Measurements from ENCODE around the gene TMEFF2. TPM values are rescaled to one million over a fixed set of nuclear protein-coding genes. Genes with fewer than 3 reads are reported as not detected.

The TMEFF2 gene
- total and polyA plus RNA-seq, 2 experiments from 2014 or later: 1.7 to 2.2 TPM

DNA sequence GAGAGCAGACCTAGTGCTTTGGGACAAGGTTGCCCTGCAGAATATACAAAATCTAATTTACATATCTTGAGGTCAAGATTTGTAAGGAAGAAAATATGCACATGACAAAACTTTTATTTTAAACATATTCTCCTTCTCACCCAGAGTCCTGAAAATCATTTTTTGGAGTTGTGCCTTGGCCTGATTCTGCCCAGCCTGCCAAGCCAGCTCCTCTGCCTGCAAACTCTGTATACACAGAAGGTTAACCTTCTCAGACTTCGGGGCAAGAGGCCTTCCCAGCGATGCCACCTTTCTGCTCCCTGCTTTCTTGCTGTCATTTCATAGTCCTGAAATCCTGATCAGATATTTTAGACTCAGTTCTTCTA, 252.0 kb downstream of the TMEFF2 start:
- H3K27me3 Mint-ChIP-seq (ENCODE audit: insufficient read depth, low read depth, poor library complexity): no peaks in the 10 kb centered on the region
- no peak overlapping the region for H3K27ac Mint-ChIP-seq
- peaks cover 14% of the 10 kb centered on the region; the same call in 2 of the 3 replicates for H3K4me1 Mint-ChIP-seq
- H3K4me1 ChIP-seq (ENCODE audit: insufficient read depth): peaks cover 8% of the 10 kb centered on the region; the same call in 1 of the 2 replicates
- no peaks in the 10 kb centered on the region for H4K20me1 ChIP-seq (replicated peaks; ENCODE audit: insufficient read depth)
- TF ChIP-seq ZNF331 (CRISPR knock-in tag; IDR thresholded peaks at IDR 0.05; ENCODE audit: low read depth) (no peak), EZH2 (IDR thresholded peaks at IDR 0.05; ENCODE audit: low read depth, unreplicated experiment) (no peak), NANOG (IDR thresholded peaks at IDR 0.05; ENCODE audit: borderline replicate concordance) (no peak), EZH2phosphoT487 (IDR thresholded peaks at IDR 0.05; ENCODE audit: unreplicated experiment) (no peak), ZNF114 (CRISPR knock-in tag; IDR thresholded peaks at IDR 0.05) (no peak), CREB1 (CRISPR knock-in tag; IDR thresholded peaks at IDR 0.05; ENCODE audit: low read depth) (no peak), REST (IDR thresholded peaks at IDR 0.05; ENCODE audit: unreplicated experiment) (no peak), CTCF (conservative IDR thresholded peaks at IDR 0.05; ENCODE audit: low read depth in 2 of 2) (no peak), STAT1 (IDR thresholded peaks at IDR 0.05; ENCODE audit: unreplicated experiment) (no peak), JUNB (IDR thresholded peaks at IDR 0.05; ENCODE audit: unreplicated experiment) (no peak)
- TF ChIP-seq, protein P1, sequence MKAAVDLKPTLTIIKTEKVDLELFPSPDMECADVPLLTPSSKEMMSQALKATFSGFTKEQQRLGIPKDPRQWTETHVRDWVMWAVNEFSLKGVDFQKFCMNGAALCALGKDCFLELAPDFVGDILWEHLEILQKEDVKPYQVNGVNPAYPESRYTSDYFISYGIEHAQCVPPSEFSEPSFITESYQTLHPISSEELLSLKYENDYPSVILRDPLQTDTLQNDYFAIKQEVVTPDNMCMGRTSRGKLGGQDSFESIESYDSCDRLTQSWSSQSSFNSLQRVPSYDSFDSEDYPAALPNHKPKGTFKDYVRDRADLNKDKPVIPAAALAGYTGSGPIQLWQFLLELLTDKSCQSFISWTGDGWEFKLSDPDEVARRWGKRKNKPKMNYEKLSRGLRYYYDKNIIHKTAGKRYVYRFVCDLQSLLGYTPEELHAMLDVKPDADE (IDR thresholded peaks at IDR 0.05): no peak
- TF ChIP-seq, protein P2, sequence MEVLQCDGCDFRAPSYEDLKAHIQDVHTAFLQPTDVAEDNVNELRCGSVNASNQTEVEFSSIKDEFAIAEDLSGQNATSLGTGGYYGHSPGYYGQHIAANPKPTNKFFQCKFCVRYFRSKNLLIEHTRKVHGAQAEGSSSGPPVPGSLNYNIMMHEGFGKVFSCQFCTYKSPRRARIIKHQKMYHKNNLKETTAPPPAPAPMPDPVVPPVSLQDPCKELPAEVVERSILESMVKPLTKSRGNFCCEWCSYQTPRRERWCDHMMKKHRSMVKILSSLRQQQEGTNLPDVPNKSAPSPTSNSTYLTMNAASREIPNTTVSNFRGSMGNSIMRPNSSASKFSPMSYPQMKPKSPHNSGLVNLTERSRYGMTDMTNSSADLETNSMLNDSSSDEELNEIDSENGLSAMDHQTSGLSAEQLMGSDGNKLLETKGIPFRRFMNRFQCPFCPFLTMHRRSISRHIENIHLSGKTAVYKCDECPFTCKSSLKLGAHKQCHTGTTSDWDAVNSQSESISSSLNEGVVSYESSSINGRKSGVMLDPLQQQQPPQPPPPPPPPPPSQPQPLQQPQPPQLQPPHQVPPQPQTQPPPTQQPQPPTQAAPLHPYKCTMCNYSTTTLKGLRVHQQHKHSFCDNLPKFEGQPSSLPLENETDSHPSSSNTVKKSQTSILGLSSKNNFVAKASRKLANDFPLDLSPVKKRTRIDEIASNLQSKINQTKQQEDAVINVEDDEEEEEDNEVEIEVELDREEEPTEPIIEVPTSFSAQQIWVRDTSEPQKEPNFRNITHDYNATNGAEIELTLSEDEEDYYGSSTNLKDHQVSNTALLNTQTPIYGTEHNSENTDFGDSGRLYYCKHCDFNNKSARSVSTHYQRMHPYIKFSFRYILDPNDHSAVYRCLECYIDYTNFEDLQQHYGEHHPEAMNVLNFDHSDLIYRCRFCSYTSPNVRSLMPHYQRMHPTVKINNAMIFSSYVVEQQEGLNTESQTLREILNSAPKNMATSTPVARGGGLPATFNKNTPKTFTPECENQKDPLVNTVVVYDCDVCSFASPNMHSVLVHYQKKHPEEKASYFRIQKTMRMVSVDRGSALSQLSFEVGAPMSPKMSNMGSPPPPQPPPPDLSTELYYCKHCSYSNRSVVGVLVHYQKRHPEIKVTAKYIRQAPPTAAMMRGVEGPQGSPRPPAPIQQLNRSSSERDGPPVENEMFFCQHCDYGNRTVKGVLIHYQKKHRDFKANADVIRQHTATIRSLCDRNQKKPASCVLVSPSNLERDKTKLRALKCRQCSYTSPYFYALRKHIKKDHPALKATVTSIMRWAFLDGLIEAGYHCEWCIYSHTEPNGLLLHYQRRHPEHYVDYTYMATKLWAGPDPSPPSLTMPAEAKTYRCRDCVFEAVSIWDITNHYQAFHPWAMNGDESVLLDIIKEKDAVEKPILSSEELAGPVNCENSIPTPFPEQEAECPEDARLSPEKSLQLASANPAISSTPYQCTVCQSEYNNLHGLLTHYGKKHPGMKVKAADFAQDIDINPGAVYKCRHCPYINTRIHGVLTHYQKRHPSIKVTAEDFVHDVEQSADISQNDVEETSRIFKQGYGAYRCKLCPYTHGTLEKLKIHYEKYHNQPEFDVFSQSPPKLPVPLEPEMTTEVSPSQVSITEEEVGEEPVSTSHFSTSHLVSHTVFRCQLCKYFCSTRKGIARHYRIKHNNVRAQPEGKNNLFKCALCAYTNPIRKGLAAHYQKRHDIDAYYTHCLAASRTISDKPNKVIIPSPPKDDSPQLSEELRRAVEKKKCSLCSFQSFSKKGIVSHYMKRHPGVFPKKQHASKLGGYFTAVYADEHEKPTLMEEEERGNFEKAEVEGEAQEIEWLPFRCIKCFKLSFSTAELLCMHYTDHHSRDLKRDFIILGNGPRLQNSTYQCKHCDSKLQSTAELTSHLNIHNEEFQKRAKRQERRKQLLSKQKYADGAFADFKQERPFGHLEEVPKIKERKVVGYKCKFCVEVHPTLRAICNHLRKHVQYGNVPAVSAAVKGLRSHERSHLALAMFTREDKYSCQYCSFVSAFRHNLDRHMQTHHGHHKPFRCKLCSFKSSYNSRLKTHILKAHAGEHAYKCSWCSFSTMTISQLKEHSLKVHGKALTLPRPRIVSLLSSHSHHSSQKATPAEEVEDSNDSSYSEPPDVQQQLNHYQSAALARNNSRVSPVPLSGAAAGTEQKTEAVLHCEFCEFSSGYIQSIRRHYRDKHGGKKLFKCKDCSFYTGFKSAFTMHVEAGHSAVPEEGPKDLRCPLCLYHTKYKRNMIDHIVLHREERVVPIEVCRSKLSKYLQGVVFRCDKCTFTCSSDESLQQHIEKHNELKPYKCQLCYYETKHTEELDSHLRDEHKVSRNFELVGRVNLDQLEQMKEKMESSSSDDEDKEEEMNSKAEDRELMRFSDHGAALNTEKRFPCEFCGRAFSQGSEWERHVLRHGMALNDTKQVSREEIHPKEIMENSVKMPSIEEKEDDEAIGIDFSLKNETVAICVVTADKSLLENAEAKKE (CRISPR knock-in tag; IDR thresholded peaks at IDR 0.05): no peak
- no peaks in the 10 kb centered on the region for H3K36me3 ChIP-seq (ENCODE audit: insufficient read depth)
- H3F3A ChIP-seq (replicated peaks; ENCODE audit: low read depth): no peaks in the 10 kb centered on the region
- no peak for ATAC-seq
- H3K36me3 Mint-ChIP-seq (ENCODE audit: low read depth): no peaks in the 10 kb centered on the region
- DNase-seq (ENCODE audit: low spot score): no peak
- no peak overlapping the region for H3K4me2 ChIP-seq
- H3K27me3 ChIP-seq (ENCODE audit: insufficient read depth): no peaks in the 10 kb centered on the region
- H3K4me3 Mint-ChIP-seq: no peak overlapping the region
- no peaks in the 10 kb centered on the region for H3K9me2 ChIP-seq (ENCODE audit: insufficient read depth)
- no peak overlapping the region for H3K4me3 ChIP-seq
- peak overlapping the region; percentile 80; the same call in 1 of the 2 replicates for H2AFZ ChIP-seq
- no peak overlapping the region for H3K27ac ChIP-seq (ENCODE audit: low read depth)
- no peaks in the 10 kb centered on the region for H3K9me3 Mint-ChIP-seq
- no peaks in the 10 kb centered on the region for H3K79me2 ChIP-seq (replicated peaks; ENCODE audit: insufficient read depth)
